ENCODE results near the gene SHTN1.

SHTN1 gene

GRCh38 chr10:116984202-116984990 is 20.6 kb downstream of the SHTN1 start:
- no peak for DNase-seq

GRCh38 chr10:116980041-116980440 is 24.9 kb downstream of the SHTN1 start:
- DNase-seq = no peak

- DNase-seq = peak in 1 of 2 experiments; percentile 0
Observed at GRCh38 chr10:116978901-116979300, 26.1 kb downstream of the SHTN1 start.

GRCh38 chr10:116974456-116975005 is 30.5 kb downstream of the SHTN1 start:
- no peak for DNase-seq

- no peak for DNase-seq
Observed at GRCh38 chr10:116973946-116974455, 31.0 kb downstream of the SHTN1 start.

GRCh38 chr10:116973371-116973905 is 31.5 kb downstream of the SHTN1 start:
- no peak for DNase-seq

GRCh38 chr10:116972131-116972530 is 32.9 kb downstream of the SHTN1 start:
- DNase-seq = peak in 1 of 2 experiments; percentile 21

- DNase-seq = no peak
Observed at GRCh38 chr10:116970050-116970449, 34.9 kb downstream of the SHTN1 start.

GRCh38 chr10:116968331-116968730 is 36.7 kb downstream of the SHTN1 start:
- no peak for DNase-seq

- DNase-seq = no peak
Observed at GRCh38 chr10:116961406-116962251, 43.4 kb downstream of the SHTN1 start.

- no peak for DNase-seq
Observed at GRCh38 chr10:116960066-116960776, 44.8 kb downstream of the SHTN1 start.

GRCh38 chr10:116952729-116953128 is 52.3 kb downstream of the SHTN1 start:
- no peak for DNase-seq

- DNase-seq = no peak
Observed at GRCh38 chr10:116948530-116948870, 56.5 kb downstream of the SHTN1 start.

- DNase-seq = no peak
Observed at GRCh38 chr10:116947841-116948529, 57.0 kb downstream of the SHTN1 start.

GRCh38 chr10:116944911-116945310 is 60.1 kb downstream of the SHTN1 start:
- no peak for DNase-seq

GRCh38 chr10:116931806-116932205 is 73.2 kb downstream of the SHTN1 start:
- DNase-seq = no peak

GRCh38 chr10:116926426-116926825 is 78.6 kb downstream of the SHTN1 start:
- DNase-seq = no peak

- no peak for DNase-seq
Observed at GRCh38 chr10:116925056-116925455, 79.9 kb downstream of the SHTN1 start.

- DNase-seq = no peak
Observed at GRCh38 chr10:116919706-116920105, 85.3 kb downstream of the SHTN1 start.

- DNase-seq = no peak
Observed at GRCh38 chr10:116919164-116919563, 85.8 kb downstream of the SHTN1 start.

GRCh38 chr10:116918583-116918982 is 86.4 kb downstream of the SHTN1 start:
- DNase-seq = no peak

GRCh38 chr10:116917481-116917880 is 87.5 kb downstream of the SHTN1 start:
- peak in 1 of 2 experiments; percentile 0 for DNase-seq
